Endothelial cell (in vitro differentiated cells): ENCODE results near the gene ZNF585A. TPM values are rescaled to one million over a fixed set of nuclear protein-coding genes. Genes with fewer than 3 reads are reported as not detected.

Experiments
- DNase-seq: peaks from one replicate; pipeline ENCODE4 v3.0.0; 2021; ENCODE audit warnings: low spot score
- H3K27ac Mint-ChIP-seq: one replicate; pipeline ENCODE4 v1.8.0; 2021; ENCODE audit warnings: mixed read lengths, inconsistent platforms; ENCODE audit not compliant: unreplicated experiment
- H3K27me3 Mint-ChIP-seq: one replicate; pipeline ENCODE4 v1.8.0; 2021; ENCODE audit warnings: mild to moderate bottlenecking, moderate library complexity, mixed read lengths, inconsistent platforms; ENCODE audit not compliant: unreplicated experiment
- H3K36me3 Mint-ChIP-seq: one replicate; pipeline ENCODE4 v1.8.0; 2021; ENCODE audit warnings: mild to moderate bottlenecking, low read depth, mixed read lengths, inconsistent platforms; ENCODE audit not compliant: unreplicated experiment
- H3K4me1 Mint-ChIP-seq: one replicate; pipeline ENCODE4 v1.8.0; 2021; ENCODE audit warnings: mild to moderate bottlenecking, mixed read lengths, inconsistent platforms; ENCODE audit not compliant: unreplicated experiment
- H3K4me3 Mint-ChIP-seq: one replicate; pipeline ENCODE4 v1.8.0; 2021; ENCODE audit warnings: mild to moderate bottlenecking, mixed read lengths, inconsistent platforms; ENCODE audit not compliant: unreplicated experiment
- H3K9me3 Mint-ChIP-seq: one replicate; pipeline ENCODE4 v1.8.0; 2021; ENCODE audit warnings: mixed read lengths, inconsistent platforms; ENCODE audit not compliant: unreplicated experiment
- CTCF ChIP-seq: fragments of 200-600 bp; sonication (generic); IDR thresholded peaks from one replicate; pipeline ENCODE4 v1.5.0; 2021; ENCODE audit warnings: antibody characterized with exemption; ENCODE audit not compliant: unreplicated experiment
- total RNA-seq: library from RNA; stranded (reverse); fragmentation: NEBNext Ultra II Directional; extraction: Animal tissue kit (Norgen Biotek cat#: 25700); gene quantifications from one replicate; pipeline ENCODE4 v1.2.1, GENCODE V29; 2021; ENCODE audit not compliant: unreplicated experiment

Gene ZNF585A
- total RNA-seq, 1 donor from 2014 or later, result 11.0 TPM

- no peak overlapping the region for H3K27ac Mint-ChIP-seq
- DNase-seq, result no peak
- no peak overlapping the region for H3K4me3 Mint-ChIP-seq
- H3K36me3 Mint-ChIP-seq, result peaks cover 77% of the 10 kb centered on the region
- H3K27me3 Mint-ChIP-seq, result peaks cover 3% of the 10 kb centered on the region
- no peak for TF ChIP-seq CTCF
- H3K9me3 Mint-ChIP-seq, result peaks cover 26% of the 10 kb centered on the region
- H3K4me1 Mint-ChIP-seq, result no peaks in the 10 kb centered on the region
Observed at GRCh38 chr19:37165635-37166034, 6.9 kb downstream of the ZNF585A start.

- no peaks in the 10 kb centered on the region for H3K4me1 Mint-ChIP-seq
- H3K4me3 Mint-ChIP-seq, result no peak overlapping the region
- TF ChIP-seq CTCF, result no peak
- peaks cover 84% of the 10 kb centered on the region for H3K36me3 Mint-ChIP-seq
- peaks cover 5% of the 10 kb centered on the region for H3K27me3 Mint-ChIP-seq
- H3K27ac Mint-ChIP-seq, result no peak overlapping the region
- DNase-seq, result no peak
- peaks cover 55% of the 10 kb centered on the region for H3K9me3 Mint-ChIP-seq
Observed at GRCh38 chr19:37160153-37160552, 12.3 kb downstream of the ZNF585A start.

- Mint-ChIP-seq H3K36me3 (peaks cover 64% of the 10 kb centered on the region), H3K9me3 (peaks cover 35% of the 10 kb centered on the region)
Observed at GRCh38 chr19:37148214-37148613, 24.3 kb downstream of the ZNF585A start.

GRCh38 chr19:37136111-37136510, 36.4 kb downstream of the ZNF585A start:
- Mint-ChIP-seq H3K27me3 (peaks cover 3% of the 10 kb centered on the region), H3K4me3 (no peak overlapping the region), H3K9me3 (peaks cover 30% of the 10 kb centered on the region), H3K36me3 (peaks cover 41% of the 10 kb centered on the region), H3K4me1 (no peaks in the 10 kb centered on the region), H3K27ac (no peak overlapping the region)
- no peak for TF ChIP-seq CTCF
- DNase-seq, result no peak

More at GRCh38 chr19:37148214-37148613, 24.3 kb downstream of the ZNF585A start:
- no peak for TF ChIP-seq CTCF
- Mint-ChIP-seq H3K27me3 (peaks cover 3% of the 10 kb centered on the region), H3K27ac (no peak overlapping the region), H3K4me3 (peak overlapping the region; percentile 78), H3K4me1 (no peaks in the 10 kb centered on the region)
- no peak for DNase-seq

GRCh38 chr19:37128821-37129177, 43.7 kb downstream of the ZNF585A start:
- H3K4me3 Mint-ChIP-seq, result no peak overlapping the region
- TF ChIP-seq CTCF, result no peak
- H3K9me3 Mint-ChIP-seq, result peaks cover 81% of the 10 kb centered on the region
- no peak for DNase-seq
- no peaks in the 10 kb centered on the region for H3K4me1 Mint-ChIP-seq
- H3K27ac Mint-ChIP-seq, result no peak overlapping the region
- H3K36me3 Mint-ChIP-seq, result peaks cover 75% of the 10 kb centered on the region
- peaks cover 5% of the 10 kb centered on the region for H3K27me3 Mint-ChIP-seq
